Stimulated activated CD4-positive, alpha-beta T cell treated with anti-CD3 and anti-CD28 coated beads, TNF-alpha, amount 100 ng/mL, for 24 hours (primary cell): ENCODE measurements around the gene MTTP.

ENCODE experiments used
- DNase-seq, 3 experiments: peaks; one replicate each; pipeline ENCODE4 v3.0.0-alpha.2; 2020; ENCODE audit warnings: low read depth in 3 of 3

The MTTP gene

GRCh38 chr4:99642725-99643489 lies 68.3 kb downstream of the MTTP start:
- no peak for DNase-seq

DNA sequence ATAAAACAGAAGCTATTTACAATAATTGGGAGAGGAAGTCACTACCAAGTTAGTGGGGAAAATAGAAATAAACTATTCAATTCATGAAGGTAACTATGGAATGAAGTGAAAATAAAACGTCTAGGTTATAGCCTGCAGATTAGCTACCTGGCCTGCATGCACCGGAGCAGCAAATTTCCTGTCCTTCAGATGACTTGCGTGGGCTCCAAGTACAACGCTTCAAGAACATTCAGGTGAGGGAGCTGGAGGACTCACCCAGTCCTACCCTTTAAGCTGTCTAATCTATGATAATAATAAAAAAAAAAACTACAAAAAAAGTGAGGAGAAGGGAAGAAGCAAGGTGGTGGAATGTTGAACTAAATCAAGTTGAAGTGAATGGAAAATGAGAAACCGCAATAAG lies 69.8 kb downstream of the MTTP start:
- DNase-seq = no peak

GRCh38 chr4:99645036-99645435 lies 70.4 kb downstream of the MTTP start:
- no peak for DNase-seq

DNA sequence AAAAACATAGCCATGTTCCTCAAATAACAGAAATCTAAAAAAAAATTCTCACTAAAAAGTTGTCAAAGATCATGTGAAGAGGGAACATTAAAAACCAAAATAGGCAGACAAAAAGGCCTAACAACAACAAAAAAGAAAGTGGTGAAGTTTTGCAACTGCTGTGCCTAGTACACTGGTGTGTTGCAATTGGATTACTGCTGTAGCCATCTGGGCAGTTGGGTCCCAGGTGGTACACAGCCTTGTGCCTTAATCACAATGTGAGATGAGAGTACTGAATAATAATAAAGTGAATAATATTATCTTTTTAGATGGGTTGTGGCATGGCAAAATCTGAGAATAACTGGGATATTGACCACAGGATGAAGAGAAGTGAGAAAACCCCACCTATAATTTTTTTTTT lies 71.0 kb downstream of the MTTP start:
- DNase-seq = no peak

DNA sequence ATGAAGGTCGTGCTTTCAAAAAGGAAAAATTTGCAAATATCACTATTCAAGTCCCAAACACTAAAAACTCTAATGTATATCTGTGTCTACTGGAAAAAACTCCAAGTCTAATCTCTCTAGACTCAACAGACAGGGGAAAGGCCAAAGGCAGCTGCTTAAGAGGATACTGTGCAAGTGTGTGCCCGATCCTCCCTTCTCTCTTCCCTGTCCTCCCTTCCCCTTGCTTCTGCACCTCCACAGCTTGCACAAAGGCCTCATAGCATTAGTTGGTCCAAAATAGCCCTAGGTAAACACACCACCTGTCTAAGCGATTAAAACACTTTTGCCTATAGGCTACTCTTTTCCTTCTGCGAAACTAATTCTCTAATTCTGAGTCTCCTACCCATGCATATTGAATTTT lies 72.4 kb downstream of the MTTP start:
- no peak for DNase-seq

- DNase-seq = no peak
Observed at GRCh38 chr4:99648321-99648720, 73.7 kb downstream of the MTTP start.

DNA sequence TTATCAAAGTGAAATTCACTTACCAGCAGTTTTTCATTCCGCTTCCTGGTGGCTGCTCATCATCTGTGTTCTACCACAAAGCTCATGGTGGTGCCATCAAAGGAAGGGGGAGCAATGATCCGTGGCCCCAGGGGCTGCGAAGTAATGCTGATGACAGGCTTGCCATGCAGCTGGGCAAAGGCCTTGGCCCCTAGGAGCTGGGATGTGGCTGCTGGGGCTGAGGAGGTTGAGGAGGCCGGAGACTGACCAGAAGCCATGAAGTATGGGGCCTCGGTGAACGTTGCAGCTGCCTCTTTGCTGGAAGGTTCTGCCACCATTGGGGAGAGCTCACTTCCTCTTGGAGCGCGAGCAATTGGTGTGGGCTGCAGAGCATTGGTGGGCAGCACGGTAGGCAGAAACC lies 74.6 kb downstream of the MTTP start:
- DNase-seq = no peak

- DNase-seq = no peak
Observed at GRCh38 chr4:99649778-99650177, 75.2 kb downstream of the MTTP start.

DNA sequence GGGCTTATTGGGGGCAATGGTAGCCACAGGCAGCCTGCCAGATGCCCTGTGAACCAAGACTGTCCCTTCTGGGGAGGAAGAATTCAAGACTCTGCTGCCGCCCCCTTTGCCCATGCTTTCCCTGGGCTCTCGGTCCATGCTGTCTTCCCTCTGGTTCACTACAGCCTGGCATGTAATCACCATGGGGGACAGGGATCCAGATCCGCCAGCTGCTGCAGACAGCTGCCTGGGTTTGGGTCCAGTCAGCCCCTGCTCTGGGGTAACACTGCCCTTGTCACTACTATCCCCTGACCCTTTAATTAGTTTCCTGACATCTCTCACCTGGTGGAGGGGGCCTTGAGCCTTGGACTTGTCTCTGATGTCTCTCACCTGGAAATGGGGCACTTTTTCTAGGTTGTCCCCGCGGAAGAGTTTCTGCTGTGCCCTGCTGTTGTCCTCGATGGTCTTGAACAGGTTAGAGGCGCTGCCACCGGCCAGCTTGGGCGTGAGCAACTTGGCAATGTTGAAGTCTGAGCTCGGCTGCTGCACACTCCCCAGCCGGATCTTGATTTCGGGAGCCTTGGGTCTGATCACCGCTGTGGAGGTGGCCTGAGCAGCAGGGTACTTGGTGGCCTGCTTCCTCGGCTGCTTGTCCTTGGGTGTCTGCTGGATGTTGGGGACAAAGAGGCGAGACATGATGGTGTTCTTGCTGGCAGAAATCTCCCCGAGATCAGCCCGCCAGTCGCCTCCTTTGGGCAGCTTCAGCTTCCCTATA lies 76.6 kb downstream of the MTTP start:
- DNase-seq = no peak

DNA sequence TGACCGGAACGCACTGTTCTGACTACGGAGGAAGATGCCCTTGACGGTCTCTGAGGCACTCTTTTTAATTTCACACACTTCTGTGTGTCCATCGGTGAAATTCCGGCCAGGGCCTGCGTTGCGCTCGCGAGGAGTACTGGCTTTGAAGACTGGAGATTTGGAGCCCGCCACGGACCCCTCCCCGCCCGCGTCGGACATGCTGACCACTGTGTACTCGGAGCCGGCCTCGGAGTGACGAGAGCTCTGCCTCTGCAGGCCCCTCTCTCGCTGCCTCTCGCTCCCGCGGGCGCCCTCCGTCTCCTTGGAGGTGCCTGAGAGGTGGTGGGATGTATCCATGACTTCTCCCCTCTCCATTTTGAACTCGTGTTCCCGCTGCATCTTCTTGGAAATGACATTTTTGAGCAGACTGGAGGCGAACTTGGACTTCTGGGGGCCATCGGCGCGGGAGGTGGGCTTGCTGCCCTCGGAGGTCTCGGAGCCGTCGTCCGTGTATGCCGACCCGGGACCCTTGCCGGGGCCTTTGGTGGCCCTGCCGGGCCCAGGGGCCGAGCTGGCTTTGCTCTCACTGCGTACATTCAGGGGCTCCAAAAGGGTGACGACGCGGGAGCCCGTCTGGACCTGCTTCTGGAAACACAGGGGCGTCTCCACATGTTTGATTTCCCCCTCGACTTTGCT lies 77.3 kb downstream of the MTTP start:
- no peak for DNase-seq

GRCh38 chr4:99652596-99653436 lies 78.2 kb downstream of the MTTP start:
- DNase-seq = no peak

DNA sequence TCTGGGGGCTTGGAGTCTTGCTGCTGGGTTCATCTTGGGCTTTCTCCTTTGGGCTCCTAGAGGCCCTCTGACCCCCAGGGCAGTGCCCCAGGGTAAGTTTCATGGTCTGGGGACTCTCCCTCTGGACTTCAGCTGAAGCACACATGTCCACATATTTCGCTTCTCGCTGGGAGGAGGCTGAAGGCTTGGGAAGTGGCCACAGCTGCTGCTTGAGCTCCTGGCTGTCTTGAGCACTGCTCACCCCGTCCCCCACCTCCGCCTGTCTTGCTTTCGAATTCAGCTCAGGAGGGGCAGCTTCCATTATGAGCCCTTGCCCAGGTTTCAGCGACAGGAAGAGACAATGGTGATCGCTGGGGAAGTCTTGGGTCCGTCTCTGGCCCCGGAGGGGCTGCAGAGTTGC lies 79.3 kb downstream of the MTTP start:
- DNase-seq = no peak

- no peak for DNase-seq
Observed at GRCh38 chr4:99654361-99654761, 79.7 kb downstream of the MTTP start.

- no peak for DNase-seq
Observed at GRCh38 chr4:99655308-99656081, 80.9 kb downstream of the MTTP start.

DNA sequence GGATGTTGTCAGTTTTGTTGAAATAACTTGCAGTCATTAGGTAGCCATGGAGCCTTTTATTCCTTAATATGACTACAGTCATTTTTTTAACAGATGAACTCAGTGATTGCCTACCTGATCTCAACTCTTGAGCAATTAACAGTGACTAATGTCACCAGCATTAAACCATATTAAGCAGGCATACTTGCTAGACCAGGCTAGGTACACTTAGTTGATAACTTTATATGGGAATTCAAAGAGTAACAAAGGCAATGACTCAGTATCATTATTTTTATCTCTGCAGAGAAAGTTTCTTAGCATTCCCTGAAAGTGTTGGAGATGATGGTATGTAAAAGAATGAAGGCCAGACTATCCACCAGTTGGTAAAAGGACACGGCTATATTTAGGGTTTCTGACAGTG lies 83.2 kb downstream of the MTTP start, which contains the start of gene C4orf54:
Gene C4orf54, minus strand, starts transcription at position 31 of the 400 bp plus-strand sequence. CDS start 3,180 bp downstream, outside the sequence.
- no peak for DNase-seq

GRCh38 chr4:99658666-99659065 lies 84.0 kb downstream of the MTTP start:
- DNase-seq = no peak

DNA sequence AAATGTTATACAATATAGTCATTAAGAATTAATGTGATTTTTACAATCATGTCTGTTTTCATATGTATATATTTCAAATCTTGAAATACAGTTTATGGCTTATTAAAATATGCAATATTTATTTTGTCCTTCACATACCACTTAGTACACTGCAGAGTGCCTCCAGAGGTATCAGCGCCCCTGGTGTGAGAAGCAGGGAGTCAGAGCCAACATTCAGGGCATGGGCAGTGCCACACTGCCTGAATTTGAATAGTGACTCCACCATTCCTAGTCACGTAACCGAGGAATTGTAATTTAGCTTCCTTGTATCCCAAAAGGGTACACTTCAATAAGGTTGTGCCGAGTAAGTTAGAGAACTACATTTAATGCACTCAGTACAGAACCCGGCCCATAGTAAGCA lies 87.3 kb downstream of the MTTP start:
- DNase-seq = no peak

DNA sequence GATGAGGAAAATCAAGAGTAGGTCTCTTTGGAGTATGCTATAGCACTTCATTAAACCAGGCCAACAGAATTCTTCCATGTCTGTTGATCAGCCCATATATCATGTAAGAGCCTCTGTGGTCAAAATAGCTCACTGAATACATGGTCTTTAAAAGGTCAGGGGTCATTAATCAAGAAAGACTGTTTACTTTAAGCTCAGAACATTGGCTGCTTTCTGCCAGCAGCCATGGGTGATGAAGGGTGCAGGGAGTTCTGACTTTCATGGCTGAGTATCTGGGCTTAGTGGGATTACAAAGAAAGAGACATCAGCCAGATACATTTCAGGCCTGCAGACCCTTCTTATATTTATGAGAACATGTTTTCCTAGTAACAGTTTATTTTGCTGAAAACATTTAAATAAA lies 90.1 kb downstream of the MTTP start:
- DNase-seq = no peak

GRCh38 chr4:99665983-99666382 lies 91.4 kb downstream of the MTTP start:
- DNase-seq = no peak

GRCh38 chr4:99668472-99668871 lies 93.8 kb downstream of the MTTP start:
- no peak for DNase-seq

GRCh38 chr4:99669084-99669483 lies 94.5 kb downstream of the MTTP start:
- DNase-seq = no peak
